Lower leg skin (tissue), 4 donors: ENCODE measurements around the gene EBF4. TPM values are rescaled to one million over a fixed set of nuclear protein-coding genes. Genes with fewer than 3 reads are reported as not detected.

ENCODE experiments used
- DNase-seq, 2 donors: peaks; one replicate each; pipeline ENCODE4 v3.0.0-alpha.2; 2019; ENCODE audit warnings: low spot score in 2 of 2
- H3K4me3 ChIP-seq: fragments of 200-600 bp; sonication (generic); 2 replicates; pipeline ENCODE4 v1.5.1; 2017; ENCODE audit warnings: mild to moderate bottlenecking, low read depth; ENCODE audit not compliant: poor library complexity, severe bottlenecking
- CTCF ChIP-seq, 3 donors: fragments of 450-650 bp; IDR thresholded peaks; one replicate each; pipeline ENCODE4 v1.5.1; 2016; ENCODE audit warnings: antibody characterized with exemption in 3 of 3, mild to moderate bottlenecking in 3 of 3, moderate library complexity in 2 of 3
- POLR2A ChIP-seq, 2 donors: fragments of 450-650 bp; IDR thresholded peaks; one replicate each; pipeline ENCODE4 v1.6.1; 2016 to 2017; ENCODE audit warnings: antibody characterized with exemption in 2 of 2, mild to moderate bottlenecking in 1 of 2, moderate library complexity in 1 of 2
- WGBS, 2 donors: methylation state at CpG; one replicate each; pipeline ENCODE4 v1.1.5; 2018; 5-methylcytosine and 5-hydroxymethylcytosine counted together
- intact Hi-C: fragments of 100-400 bp; cut with DNase I; formaldehyde crosslinking; loops from one replicate; pipeline ENCODE4 v1.15.0; 2023; ENCODE audit warnings: low total_unique reads
- total RNA-seq, 4 donors: library from RNA; depleted of rRNA; stranded (reverse); fragments of >200 nt; gene quantifications; one replicate each; pipeline ENCODE4 v1.1.0, GENCODE V29; 2016

The EBF4 gene
- total RNA-seq, 4 donors from 2014 or later: 5.0 to 9.9 (median 7.7) TPM

GRCh38 chr20:2657241-2657640 is 35.3 kb upstream of the EBF4 start:
- WGBS, 2 donors: 76 to 78% methylated on average over 5 of the region's 5 CpGs

GRCh38 chr20:2657674-2658073 is 34.9 kb upstream of the EBF4 start:
- TF ChIP-seq POLR2A (IDR thresholded peaks at IDR 0.05) (no peak), CTCF (IDR thresholded peaks at IDR 0.05) (no peak)
- 79 to 85% methylated on average over 5 of the region's 5 CpGs for WGBS, 2 donors

More at GRCh38 chr20:2657241-2657640, 35.3 kb upstream of the EBF4 start:
- TF ChIP-seq POLR2A (IDR thresholded peaks at IDR 0.05): no peak
- TF ChIP-seq CTCF (IDR thresholded peaks at IDR 0.05): no peak
- no peak overlapping the region for H3K4me3 ChIP-seq
- intact Hi-C loops: no loop called here
- no peak for DNase-seq

DNA sequence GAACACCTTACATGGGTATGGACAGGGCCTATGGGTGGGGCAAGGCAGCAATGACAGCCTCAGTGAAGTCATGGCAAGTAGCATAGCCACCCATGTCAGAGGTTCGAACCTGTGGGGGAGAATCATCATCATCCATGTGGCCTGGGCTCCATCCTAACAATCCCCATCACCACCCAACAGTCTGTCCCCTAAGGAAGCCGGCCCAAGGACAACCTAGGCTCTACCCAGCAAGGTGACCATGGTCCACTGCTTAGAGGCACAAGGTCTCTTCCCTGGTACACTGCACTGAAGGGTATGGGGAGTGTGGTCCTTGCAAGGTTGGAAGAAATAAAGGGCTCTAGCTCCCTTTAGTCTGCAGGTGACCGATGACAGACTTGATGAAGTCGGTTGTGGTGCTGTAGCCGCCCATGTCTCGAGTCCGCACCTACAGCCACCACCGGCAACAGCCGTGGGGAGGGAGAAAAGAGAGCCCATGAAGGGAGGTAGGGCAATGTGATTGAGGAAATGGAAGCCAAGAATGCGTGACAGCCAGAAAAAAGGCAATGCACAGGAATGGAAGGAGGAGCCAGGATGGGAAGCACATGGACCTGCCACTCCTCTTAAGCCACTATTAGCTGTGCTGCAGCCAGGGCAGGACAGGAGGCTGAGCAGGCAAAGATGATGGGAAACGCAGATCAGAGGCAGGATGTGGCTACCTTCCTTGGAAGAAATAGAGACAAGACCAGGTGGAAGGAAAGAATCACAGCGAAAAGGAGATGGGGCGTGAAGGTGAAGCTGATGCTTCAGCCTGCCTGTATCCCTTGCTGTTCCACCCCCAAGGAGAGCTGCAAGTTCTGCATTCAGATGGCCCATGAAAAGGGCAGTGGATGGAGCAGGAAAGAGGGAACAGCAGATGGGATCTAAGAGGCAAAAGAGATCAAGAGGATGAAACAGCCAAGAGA is 33.9 kb upstream of the EBF4 start:
- intact Hi-C loops: no loop called here
- TF ChIP-seq POLR2A (IDR thresholded peaks at IDR 0.05) (no peak), CTCF (IDR thresholded peaks at IDR 0.05) (no peak)
- DNase-seq: no peak
- 77 to 79% methylated on average over 13 of the region's 13 CpGs for whole genome bisulfite sequencing, 2 donors
- H3K4me3 ChIP-seq: no peak overlapping the region

More at GRCh38 chr20:2657674-2658073, 34.9 kb upstream of the EBF4 start:
- intact Hi-C loops: no loop called here
- no peak overlapping the region for H3K4me3 ChIP-seq
- DNase-seq: no peak

GRCh38 chr20:2659547-2659946 is 33.0 kb upstream of the EBF4 start:
- DNase-seq: no peak
- no peak overlapping the region for H3K4me3 ChIP-seq
- intact Hi-C loops: no loop called here
- TF ChIP-seq CTCF (IDR thresholded peaks at IDR 0.05) (no peak), POLR2A (IDR thresholded peaks at IDR 0.05) (no peak)
- 84 to 90% methylated on average over 10 of the region's 10 CpGs for WGBS, 2 donors

- intact Hi-C loops: no loop called here
- H3K4me3 ChIP-seq: peak overlapping the region; percentile 67
- 8 to 10% methylated on average over 13 of the region's 13 CpGs for WGBS, 2 donors
- no peak for DNase-seq
- TF ChIP-seq CTCF (IDR thresholded peaks at IDR 0.05): no peak
- TF ChIP-seq POLR2A (IDR thresholded peaks at IDR 0.05): no peak
These were observed 29.2 kb upstream of the EBF4 start for GRCh38 chr20:2663364-2663886.
